ENCODE data around the gene WDR12. TPM values are rescaled to one million over a fixed set of nuclear protein-coding genes. Genes with fewer than 3 reads are reported as not detected.

Gene WDR12
- total and polyA plus RNA-seq, 7 donors: 3.3 to 23.0 (median 16.4) TPM

- H3K9me3 ChIP-seq: no peaks in the 10 kb centered on the region
- intact Hi-C loops (cut with DNase I): loop anchor here (2.0 to 5.0 kb wide), 3 partner anchors 41 to 283 kb away; partner anchors contain the start of genes CARF and WDR12
- peak; percentile 79 for DNase-seq
- peak within 1 kb of the TSS; percentile 60 to 86 (median 68) for H3K4me3 ChIP-seq
- peak within 1 kb of the TSS; percentile 82 to 89 (median 88) for H3K27ac ChIP-seq
- H3K27me3 ChIP-seq: no peaks in the 10 kb centered on the region
- TF ChIP-seq POLR2A (IDR thresholded peaks at IDR 0.05) (peak in 1 of 2 donors; percentile 3), EP300 (IDR thresholded peaks at IDR 0.05) (no peak), CTCF (IDR thresholded peaks at IDR 0.05) (no peak), POLR2AphosphoS5 (IDR thresholded peaks at IDR 0.05) (peak in 2 of 4 donors; percentile 12 to 45)
- H3K36me3 ChIP-seq: no peaks in the 10 kb centered on the region
- WGBS, 2 donors: 1% methylated on average over 93 of the region's 93 CpGs
- peaks cover 0 to 14% (median 4%) of the 10 kb centered on the region in 4 donors for H3K4me1 ChIP-seq
Observed at GRCh38 chr2:202871300-202872141, 40.0 kb downstream of the WDR12 start, which contains the start of gene ICA1L. Gene ICA1L (minus strand): TSS chr2:202871766. CDS start chr2:202829009, 42,757 bp downstream.

- TF ChIP-seq POLR2A (IDR thresholded peaks at IDR 0.05) (no peak), EP300 (IDR thresholded peaks at IDR 0.05) (no peak), CTCF (IDR thresholded peaks at IDR 0.05) (peak in 1 of 4 experiments; percentile 9), POLR2AphosphoS5 (IDR thresholded peaks at IDR 0.05) (peak in 3 of 4 donors; percentile 24 to 66 (median 27))
- intact Hi-C loops (cut with DNase I): loop anchor here (2.0 to 5.0 kb wide), 3 partner anchors 42 to 282 kb away; partner anchors contain the start of genes CARF and WDR12
- Histone ChIP-seq H3K27me3 (no peaks in the 10 kb centered on the region), H3K27ac (peak overlapping the region; percentile 82 to 89 (median 88)), H3K9me3 (no peaks in the 10 kb centered on the region), H3K4me3 (peak overlapping the region; percentile 60 to 86 (median 68)), H3K4me1 (peaks cover 0 to 14% (median 4%) of the 10 kb centered on the region in 4 donors), H3K36me3 (no peaks in the 10 kb centered on the region)
- WGBS, 2 donors: 1 to 5% methylated on average over 37 of the region's 37 CpGs
- DNase-seq: peak; percentile 83
Observed at GRCh38 chr2:202870431-202871299, 40.8 kb downstream of the WDR12 start.

- intact Hi-C loops (cut with DNase I): no loop called here
Observed at GRCh38 chr2:202861987-202862386, 49.5 kb downstream of the WDR12 start.

More at GRCh38 chr2:202861987-202862386, 49.5 kb downstream of the WDR12 start:
- TF ChIP-seq POLR2AphosphoS5 (IDR thresholded peaks at IDR 0.05) (no peak), POLR2A (IDR thresholded peaks at IDR 0.05) (no peak), EP300 (IDR thresholded peaks at IDR 0.05) (no peak), CTCF (IDR thresholded peaks at IDR 0.05) (no peak)
- Histone ChIP-seq H3K36me3 (no peaks in the 10 kb centered on the region), H3K27me3 (no peaks in the 10 kb centered on the region), H3K4me1 (no peaks in the 10 kb centered on the region), H3K4me3 (no peak overlapping the region), H3K27ac (no peak overlapping the region), H3K9me3 (no peaks in the 10 kb centered on the region)
- no peak for DNase-seq
- 97% methylated on average over 3 of the region's 3 CpGs for WGBS, 2 donors
